Endothelial cell of umbilical vein (primary cell): ENCODE data around the gene INPP4B.

ENCODE experiments used
- EZH2 ChIP-seq: IDR thresholded peaks from 2 replicates; pipeline ENCODE4 v1.6.1; 2012; ENCODE audit warnings: borderline replicate concordance, low read depth, mild to moderate bottlenecking, moderate library complexity, low read length, inconsistent platforms; ENCODE audit not compliant: severe bottlenecking
- GATA2 ChIP-seq: IDR thresholded peaks from 2 replicates; pipeline ENCODE4 v1.7.0; 2011; ENCODE audit warnings: low read depth, mild to moderate bottlenecking, moderate library complexity, mixed read lengths, low read length; ENCODE audit not compliant: insufficient read length, insufficient read depth
- JUN ChIP-seq: IDR thresholded peaks from 2 replicates; pipeline ENCODE4 v1.6.1; 2011; ENCODE audit warnings: borderline replicate concordance, low read depth; ENCODE audit not compliant: insufficient read length, insufficient read depth
- MYC ChIP-seq: IDR thresholded peaks from one replicate; pipeline ENCODE4 v1.6.1; 2011; ENCODE audit warnings: mild to moderate bottlenecking, low read depth, low read length
- POLR2A ChIP-seq: IDR thresholded peaks from 2 replicates; pipeline ENCODE4 v1.6.1; 2012; ENCODE audit warnings: low read depth, mild to moderate bottlenecking, control low read depth, low read length
- POLR2AphosphoS5 ChIP-seq: IDR thresholded peaks from 2 replicates; pipeline ENCODE4 v1.6.1; 2012; ENCODE audit warnings: low read depth, mild to moderate bottlenecking, control low read depth, low read length, moderate library complexity; ENCODE audit not compliant: insufficient read depth
- TF ChIP-seq, protein P1 (sequence below), 2 donors: IDR thresholded peaks; 1 replicate in 1 of 2; 2 replicates in 1 of 2; pipeline ENCODE4 v1.5.1; 2011; ENCODE audit warnings: low read length in 2 of 2, mild to moderate bottlenecking in 2 of 2, moderate library complexity in 2 of 2, control low read depth in 1 of 2, inconsistent platforms in 1 of 2, low read depth in 1 of 2; ENCODE audit not compliant: insufficient read depth in 1 of 2; ENCODE audit errors: extremely low read depth in 1 of 2
- TF ChIP-seq, protein P2 (sequence below): IDR thresholded peaks from 2 replicates; pipeline ENCODE4 v1.6.1; 2011; ENCODE audit not compliant: insufficient read depth, insufficient read length

DNA sequence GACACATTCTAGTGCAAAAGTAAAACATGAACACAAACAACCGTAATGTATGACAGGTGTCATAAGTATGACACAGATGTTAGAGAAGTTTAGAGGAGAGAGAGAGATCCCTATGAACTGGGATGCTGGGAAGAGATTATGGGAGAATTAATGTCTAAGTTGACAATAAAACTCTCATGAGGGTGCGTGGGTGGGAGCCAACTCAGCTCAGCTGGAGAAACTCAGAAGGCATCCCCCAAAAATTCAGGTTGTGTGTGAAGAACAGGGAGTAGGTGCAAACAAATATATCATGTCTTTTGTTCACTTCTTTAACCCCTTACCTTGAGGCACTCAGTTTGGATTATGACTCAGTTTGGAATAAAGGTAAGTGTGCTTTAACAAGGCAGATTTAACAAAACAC, 484.1 kb downstream of the INPP4B start:
- TF ChIP-seq, protein P1, sequence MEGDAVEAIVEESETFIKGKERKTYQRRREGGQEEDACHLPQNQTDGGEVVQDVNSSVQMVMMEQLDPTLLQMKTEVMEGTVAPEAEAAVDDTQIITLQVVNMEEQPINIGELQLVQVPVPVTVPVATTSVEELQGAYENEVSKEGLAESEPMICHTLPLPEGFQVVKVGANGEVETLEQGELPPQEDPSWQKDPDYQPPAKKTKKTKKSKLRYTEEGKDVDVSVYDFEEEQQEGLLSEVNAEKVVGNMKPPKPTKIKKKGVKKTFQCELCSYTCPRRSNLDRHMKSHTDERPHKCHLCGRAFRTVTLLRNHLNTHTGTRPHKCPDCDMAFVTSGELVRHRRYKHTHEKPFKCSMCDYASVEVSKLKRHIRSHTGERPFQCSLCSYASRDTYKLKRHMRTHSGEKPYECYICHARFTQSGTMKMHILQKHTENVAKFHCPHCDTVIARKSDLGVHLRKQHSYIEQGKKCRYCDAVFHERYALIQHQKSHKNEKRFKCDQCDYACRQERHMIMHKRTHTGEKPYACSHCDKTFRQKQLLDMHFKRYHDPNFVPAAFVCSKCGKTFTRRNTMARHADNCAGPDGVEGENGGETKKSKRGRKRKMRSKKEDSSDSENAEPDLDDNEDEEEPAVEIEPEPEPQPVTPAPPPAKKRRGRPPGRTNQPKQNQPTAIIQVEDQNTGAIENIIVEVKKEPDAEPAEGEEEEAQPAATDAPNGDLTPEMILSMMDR (IDR thresholded peaks at IDR 0.05; ENCODE audit: extremely low read depth in 1 of 2, insufficient read depth in 1 of 2, low read depth in 1 of 2, low read length in 2 of 2) = no peak
- TF ChIP-seq POLR2A (no peak), EZH2 (no peak), POLR2AphosphoS5 (no peak), GATA2 (no peak), MYC (no peak), JUN (no peak)
- TF ChIP-seq, protein P2, sequence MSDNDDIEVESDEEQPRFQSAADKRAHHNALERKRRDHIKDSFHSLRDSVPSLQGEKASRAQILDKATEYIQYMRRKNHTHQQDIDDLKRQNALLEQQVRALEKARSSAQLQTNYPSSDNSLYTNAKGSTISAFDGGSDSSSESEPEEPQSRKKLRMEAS = no peak
